ENCODE data around the gene ACTA1.
"Not testable (repeated sequence)": the region's sequence is repeated elsewhere in the genome, so short reads cannot be mapped to it uniquely, and the experiment has no call there.

ACTA1 gene

GRCh38 chr1:229438021-229438420, 4.1 kb upstream of the ACTA1 start:
- no peak for FAIRE-seq

- no peak for FAIRE-seq
These were observed 3.5 kb upstream of the ACTA1 start for GRCh38 chr1:229437443-229437842.

DNA sequence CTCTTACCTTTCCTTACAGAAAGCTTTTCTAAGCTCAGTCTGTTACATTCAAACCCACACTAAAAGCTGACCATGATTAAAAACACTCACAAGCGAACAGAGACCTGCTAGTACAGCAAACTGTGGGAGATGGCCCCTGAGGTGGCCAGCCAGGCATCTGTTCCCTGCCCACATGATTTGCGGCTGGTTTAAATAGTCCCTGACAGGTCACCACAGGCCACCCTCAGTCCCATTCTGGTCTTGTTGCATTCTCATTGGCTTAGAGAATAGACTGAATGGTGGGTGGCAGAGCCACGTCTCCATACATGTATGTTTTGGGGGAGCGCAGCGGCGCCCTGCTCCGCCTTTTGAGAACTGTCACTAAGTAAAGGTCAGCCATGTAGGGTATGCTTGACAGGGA, 2.3 kb upstream of the ACTA1 start:
- no peak for FAIRE-seq

DNA sequence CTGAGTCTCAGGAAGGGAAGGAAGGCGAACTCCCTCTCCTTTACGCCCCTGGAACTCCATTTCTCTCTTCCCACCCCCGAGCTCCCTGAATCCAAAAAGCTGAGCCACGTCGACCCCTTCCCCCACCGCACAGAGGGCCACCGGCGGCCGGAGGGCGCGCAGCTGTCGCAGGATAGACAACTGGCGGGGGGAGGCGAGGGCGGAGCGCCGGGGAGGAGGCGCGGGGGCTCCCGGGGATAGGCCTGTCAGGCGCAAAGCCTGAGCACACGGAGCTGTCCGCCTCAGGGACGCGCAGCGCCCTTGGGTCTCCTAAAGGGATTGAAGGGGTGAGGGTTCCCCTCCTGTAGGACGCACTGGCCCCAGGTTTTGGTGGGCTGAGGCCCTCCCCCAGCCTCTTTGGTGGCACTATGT, 752 bp upstream of the ACTA1 start:
- FAIRE-seq = no peak

GRCh38 chr1:229433364-229434004, 410 bp downstream of the ACTA1 start:
- FAIRE-seq = no peak

GRCh38 chr1:229432905-229433304, 989 bp downstream of the ACTA1 start:
- no peak for FAIRE-seq

DNA sequence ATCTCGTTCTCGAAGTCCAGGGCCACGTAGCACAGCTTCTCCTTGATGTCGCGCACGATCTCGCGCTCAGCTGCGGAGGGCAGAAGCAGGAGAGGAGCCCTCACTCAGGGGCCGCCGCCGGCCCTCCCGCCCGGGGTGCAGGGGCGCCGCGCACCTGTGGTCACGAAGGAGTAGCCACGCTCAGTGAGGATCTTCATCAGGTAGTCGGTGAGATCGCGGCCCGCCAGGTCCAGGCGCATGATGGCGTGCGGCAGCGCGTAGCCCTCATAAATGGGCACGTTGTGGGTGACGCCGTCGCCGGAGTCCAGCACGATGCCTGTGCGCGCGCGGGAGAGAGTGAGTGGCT, 1.8 kb downstream of the ACTA1 start:
- no peak for FAIRE-seq

GRCh38 chr1:229431284-229432115, 2.4 kb downstream of the ACTA1 start:
- FAIRE-seq = no peak

DNA sequence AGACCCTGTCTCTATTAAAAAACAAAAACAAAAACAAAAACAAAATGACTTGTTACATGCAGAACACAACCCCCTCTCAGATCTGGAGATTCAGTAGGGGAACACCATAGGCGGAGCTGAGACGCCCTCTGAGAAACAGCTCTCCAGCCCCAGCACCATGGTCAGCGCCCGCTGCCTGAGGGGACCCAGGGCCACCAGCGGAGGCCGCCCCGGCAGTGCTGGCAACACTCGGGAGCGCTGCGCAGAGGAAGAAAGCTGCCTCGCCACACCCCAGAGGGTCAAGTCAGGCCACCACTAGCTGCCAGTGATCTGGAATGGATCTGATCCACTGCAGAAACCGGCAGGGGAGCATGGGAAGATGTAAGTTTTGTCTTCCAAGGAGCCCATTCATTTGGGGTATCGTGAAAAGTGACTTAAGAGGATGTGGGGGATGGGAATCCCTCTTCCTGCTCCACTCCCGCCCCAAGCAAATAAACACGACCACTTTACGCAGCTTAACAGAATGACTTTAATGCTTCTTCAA, 3.1 kb downstream of the ACTA1 start:
- FAIRE-seq = no peak

DNA sequence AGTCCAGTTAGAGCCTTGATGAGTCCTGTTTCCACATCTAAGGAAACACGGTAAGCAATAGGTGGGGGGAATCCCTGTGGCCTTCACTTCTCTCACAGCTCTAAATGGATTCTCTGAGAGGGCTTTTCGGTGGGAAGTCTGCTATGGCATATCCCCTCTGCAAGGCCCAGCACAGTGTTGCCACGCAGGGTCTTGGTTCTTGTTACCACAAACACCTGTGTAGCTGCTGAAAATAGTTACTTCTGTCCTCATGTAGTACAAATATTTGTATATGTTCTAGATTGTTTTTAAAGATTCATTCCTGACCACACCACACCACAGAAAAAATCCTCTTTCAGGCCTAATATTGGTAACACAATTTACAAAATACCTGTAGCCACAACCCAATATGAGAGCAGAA, 5.6 kb downstream of the ACTA1 start:
- FAIRE-seq = no peak

DNA sequence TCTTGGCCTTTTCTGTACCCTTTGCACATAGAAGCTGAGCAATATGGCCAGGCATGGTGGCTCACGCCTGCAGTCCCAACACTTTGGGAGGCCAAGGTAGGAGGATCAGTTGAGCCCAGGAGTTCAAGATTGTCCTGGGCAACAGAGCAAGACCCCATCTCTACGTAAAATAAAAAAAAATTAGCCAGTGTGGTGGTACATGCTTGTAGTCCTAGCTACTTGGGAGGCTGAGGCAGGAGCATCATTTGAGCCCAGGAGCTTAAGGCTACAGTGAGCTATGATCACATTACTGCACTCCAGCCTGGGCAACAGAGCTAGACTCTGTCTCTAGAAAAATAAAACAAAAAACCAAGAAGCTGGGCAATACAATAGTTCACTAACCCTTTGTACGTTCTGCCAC, 6.3 kb downstream of the ACTA1 start:
- no peak for FAIRE-seq

GRCh38 chr1:229425564-229426159, 8.2 kb downstream of the ACTA1 start:
- FAIRE-seq = no peak

GRCh38 chr1:229420765-229421164, 13.1 kb downstream of the ACTA1 start:
- FAIRE-seq = no peak

GRCh38 chr1:229420224-229420623, 13.7 kb downstream of the ACTA1 start:
- FAIRE-seq = no peak

- FAIRE-seq = not testable (repeated sequence)
These were observed 15.3 kb downstream of the ACTA1 start for GRCh38 chr1:229418586-229418985.

DNA sequence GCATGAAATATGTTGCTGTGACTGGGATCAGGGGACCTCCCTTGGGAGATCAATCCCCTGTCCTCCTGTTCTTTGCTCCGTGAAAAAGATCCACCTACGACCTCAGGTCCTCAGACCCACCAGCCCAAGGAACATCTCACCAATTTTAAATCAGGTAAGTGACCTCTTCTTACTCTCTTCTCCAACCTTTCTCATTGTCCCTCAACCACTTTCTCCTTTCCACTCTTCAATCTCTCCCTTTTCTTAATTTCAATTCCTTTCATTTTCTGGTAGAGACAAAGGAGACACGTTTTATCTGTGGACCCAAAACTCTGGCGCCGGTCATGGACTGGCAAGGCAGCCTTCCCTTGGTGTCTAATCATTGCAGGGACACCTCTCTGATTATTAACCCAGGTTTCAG, 21.1 kb downstream of the ACTA1 start:
- FAIRE-seq = not testable (repeated sequence)

- no peak for FAIRE-seq
These were observed 21.8 kb downstream of the ACTA1 start for GRCh38 chr1:229412056-229412455.

DNA sequence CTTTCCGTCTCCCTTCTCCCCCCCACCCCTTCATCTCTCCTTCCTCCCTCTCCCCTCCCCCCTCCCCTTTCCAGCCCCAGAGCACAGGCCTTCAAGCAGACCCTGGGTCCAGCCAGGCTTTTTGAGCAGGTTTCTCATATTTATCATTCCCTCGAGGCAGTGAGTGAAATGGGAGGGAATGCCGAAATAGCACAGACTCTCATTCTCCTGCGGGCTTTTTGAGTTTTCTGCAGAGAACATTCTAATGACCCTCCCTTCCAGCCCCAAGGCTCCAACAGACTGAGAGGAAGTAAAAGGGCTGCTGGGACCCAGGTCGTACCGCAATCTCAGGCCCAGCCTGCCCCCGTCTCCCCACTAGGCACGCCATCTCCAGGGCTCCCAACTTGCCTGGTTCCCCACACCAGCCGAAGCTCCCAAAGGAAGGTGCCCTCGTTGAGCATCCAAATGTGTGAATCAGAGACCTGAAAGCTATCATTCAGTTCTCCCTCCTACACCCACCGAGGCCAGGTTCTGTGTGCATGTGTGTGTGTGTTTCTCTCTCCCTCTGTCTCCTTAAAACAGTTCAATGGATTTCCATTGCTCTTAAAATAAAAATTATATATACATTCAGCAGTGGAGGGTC, 22.3 kb downstream of the ACTA1 start:
- FAIRE-seq = no peak

DNA sequence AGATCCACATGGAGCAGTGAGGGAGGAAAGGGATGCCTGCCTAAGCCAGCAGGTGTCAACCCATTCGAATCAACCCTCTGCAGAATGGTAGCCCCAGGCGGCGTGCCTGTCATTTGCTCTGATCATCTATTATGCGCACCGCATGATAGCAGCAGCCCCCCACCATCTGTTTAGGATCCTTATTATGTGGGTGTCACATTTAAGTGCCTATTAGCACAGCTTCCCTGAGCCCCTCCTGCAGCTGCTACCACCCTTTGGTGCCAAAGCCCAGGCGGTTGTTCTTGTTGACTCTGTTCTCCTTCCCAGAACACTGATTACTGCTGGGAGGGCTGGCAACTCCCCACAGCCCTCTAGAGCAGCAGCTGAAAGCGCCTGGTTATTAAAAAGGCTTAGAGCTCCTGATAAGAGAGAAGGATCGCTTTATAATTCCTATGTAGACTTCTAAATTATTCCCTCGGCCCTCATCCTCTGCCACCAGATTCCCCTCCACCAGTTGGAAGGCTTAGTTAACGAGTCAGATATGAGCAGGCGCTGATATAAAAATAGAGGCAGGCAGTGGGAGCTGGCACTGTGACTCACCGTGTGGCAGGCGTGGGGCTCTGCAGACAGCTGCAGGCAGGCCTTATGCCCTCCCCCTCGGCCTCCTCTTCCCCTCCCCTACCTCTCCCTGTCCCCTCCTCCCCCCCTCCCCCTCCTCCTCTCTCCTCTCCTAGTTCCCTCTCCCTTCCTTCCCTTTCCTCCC, 23.0 kb downstream of the ACTA1 start:
- no peak for FAIRE-seq

GRCh38 chr1:229410370-229410691, 23.6 kb downstream of the ACTA1 start:
- no peak for FAIRE-seq

DNA sequence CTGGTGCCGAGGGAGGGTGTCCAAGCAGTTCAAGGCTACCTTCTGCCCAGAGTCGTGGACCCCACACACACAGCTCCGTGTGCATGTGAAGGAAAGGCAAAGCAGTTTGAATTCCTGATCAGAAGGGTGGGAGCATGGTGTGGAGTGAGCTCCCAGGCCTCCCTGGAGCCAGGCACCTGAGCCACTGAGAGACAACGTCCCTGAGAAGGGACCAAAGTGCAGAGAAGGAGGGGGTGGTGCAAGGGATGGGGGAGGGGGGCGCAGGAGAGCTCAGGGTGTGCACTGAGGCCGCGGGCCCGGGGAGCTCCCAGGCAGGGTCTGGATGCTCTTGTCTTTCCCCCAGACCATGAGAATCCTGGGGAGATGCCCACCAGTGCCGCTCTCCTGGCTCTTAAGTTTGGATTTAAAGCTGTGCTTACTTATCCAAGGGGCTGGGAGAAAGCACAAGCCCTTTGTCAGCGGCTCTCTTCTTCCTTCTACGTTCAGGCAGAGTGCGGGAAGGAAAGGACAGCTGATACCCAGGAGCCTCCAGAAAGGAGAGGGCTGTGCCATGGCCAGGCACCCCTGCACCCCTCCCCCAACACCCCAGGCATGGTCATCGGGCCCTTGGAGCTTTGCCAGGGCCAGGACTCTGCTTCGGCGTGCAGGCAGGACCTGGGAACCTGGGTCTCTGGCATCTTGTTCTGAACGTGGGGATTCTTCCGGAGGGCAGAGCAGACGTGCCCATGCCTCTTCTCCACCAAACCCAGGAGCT, 24.1 kb downstream of the ACTA1 start:
- FAIRE-seq = no peak

- FAIRE-seq = no peak
These were observed 25.3 kb downstream of the ACTA1 start for GRCh38 chr1:229408458-229409037.
